ENCODE measurements around the gene TMCC2.

DNA sequence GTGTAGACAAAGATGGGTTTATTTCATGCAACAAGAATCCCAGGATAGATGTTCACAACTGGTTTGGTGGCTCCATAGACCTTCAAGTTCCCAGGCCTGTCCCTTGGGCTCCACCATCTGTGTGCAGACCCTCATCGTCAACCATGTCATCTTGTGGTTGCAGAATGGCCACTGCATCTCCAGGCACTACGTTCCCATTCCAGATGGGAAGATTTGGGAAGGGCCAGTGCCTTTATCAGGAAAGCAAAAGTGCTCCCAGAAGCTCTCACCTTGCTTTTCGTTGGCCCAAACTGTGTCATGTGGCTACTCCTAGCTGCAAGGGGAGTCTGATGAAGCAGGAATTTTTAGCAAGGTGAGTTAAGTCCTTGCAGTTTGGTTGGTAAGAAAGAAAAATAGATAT is 12.8 kb downstream of the TMCC2 start:
- TF ChIP-seq POLR2A (IDR thresholded peaks at IDR 0.05; ENCODE audit: low read length) = no peak
- TF ChIP-seq GATA1 (IDR thresholded peaks at IDR 0.05; ENCODE audit: low read depth, low read length) = no peak
